ENCODE data around the gene SYTL2.

DNA sequence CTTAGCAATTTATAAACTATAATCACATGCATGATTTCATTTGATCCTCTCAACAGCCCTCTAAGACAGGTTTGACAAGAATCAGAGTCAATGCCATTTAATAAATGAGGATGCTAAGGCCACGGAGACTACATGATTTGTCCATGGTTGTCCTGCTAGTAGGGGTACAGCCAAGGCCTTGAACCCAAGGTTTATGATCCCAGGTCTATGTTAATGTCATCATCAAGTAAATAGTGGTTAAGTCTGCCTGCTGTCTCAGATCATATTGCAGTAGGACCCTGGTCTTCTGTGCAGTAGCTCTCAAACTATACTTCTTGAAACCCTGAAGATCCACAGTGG is 17.7 kb upstream of the SYTL2 start:
- no peak for TF ChIP-seq POLR2AphosphoS5 (IDR thresholded peaks at IDR 0.05; ENCODE audit: borderline replicate concordance, low read depth, low read length)
- TF ChIP-seq EZH2 (IDR thresholded peaks at IDR 0.05): no peak
